Neural cell (in vitro differentiated cells): ENCODE data around the gene NECTIN2.

ENCODE experiments used
- EP300 ChIP-seq: fragments of 450-650 bp; conservative IDR thresholded peaks from 2 replicates; pipeline ENCODE4 v1.6.1; 2014; ENCODE audit warnings: antibody characterized with exemption, mild to moderate bottlenecking, moderate library complexity; ENCODE audit not compliant: poor library complexity, severe bottlenecking
- SMC3 ChIP-seq: fragments of 450-650 bp; conservative IDR thresholded peaks from 2 replicates; pipeline ENCODE4 v1.6.1; 2014; ENCODE audit warnings: antibody characterized with exemption, mild to moderate bottlenecking, moderate library complexity; ENCODE audit not compliant: poor library complexity
- TF ChIP-seq, protein P1 (sequence below): fragments of 450-650 bp; IDR thresholded peaks from 2 replicates; pipeline ENCODE4 v1.5.1; 2014; ENCODE audit warnings: antibody characterized with exemption, mild to moderate bottlenecking, moderate library complexity; ENCODE audit not compliant: poor library complexity, severe bottlenecking

DNA sequence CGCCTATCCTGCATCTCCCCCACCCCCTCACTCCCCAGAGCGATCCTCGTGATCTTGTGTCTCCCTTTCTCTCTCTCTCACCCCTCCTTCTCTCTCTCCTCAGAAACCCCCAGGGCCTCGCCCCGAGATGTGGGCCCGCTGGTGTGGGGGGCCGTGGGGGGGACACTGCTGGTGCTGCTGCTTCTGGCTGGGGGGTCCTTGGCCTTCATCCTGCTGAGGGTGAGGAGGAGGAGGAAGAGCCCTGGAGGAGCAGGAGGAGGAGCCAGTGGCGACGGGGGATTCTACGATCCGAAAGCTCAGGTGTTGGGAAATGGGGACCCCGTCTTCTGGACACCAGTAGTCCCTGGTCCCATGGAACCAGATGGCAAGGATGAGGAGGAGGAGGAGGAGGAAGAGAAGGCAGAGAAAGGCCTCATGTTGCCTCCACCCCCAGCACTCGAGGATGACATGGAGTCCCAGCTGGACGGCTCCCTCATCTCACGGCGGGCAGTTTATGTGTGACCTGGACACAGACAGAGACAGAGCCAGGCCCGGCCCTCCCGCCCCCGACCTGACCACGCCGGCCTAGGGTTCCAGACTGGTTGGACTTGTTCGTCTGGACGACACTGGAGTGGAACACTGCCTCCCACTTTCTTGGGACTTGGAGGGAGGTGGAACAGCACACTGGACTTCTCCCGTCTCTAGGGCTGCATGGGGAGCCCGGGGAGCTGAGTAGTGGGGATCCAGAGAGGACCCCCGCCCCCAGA lies 32.2 kb downstream of the NECTIN2 start:
- TF ChIP-seq, protein P1, sequence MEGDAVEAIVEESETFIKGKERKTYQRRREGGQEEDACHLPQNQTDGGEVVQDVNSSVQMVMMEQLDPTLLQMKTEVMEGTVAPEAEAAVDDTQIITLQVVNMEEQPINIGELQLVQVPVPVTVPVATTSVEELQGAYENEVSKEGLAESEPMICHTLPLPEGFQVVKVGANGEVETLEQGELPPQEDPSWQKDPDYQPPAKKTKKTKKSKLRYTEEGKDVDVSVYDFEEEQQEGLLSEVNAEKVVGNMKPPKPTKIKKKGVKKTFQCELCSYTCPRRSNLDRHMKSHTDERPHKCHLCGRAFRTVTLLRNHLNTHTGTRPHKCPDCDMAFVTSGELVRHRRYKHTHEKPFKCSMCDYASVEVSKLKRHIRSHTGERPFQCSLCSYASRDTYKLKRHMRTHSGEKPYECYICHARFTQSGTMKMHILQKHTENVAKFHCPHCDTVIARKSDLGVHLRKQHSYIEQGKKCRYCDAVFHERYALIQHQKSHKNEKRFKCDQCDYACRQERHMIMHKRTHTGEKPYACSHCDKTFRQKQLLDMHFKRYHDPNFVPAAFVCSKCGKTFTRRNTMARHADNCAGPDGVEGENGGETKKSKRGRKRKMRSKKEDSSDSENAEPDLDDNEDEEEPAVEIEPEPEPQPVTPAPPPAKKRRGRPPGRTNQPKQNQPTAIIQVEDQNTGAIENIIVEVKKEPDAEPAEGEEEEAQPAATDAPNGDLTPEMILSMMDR: no peak
- TF ChIP-seq SMC3: no peak
- no peak for TF ChIP-seq EP300
